ENCODE data around the gene UBE2R2.

The UBE2R2 gene

DNA sequence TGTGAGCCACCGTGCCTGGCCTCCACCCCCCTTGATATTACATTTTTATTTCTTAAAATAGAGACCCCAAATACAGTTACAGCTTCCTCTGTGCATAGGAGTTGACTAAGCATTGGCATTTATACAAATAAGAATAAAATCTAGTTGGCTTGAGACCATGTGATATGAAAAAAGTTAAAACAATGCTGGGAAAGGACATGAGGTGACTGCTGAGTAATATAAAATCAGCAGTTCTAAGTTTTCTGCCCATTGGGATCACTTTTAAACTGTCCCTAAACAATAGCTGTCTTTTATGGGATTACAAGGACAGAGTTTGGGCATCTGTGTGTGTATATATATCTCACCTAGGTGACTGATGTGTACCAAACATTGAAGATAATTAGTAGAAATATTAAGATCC is 96.6 kb downstream of the UBE2R2 start:
- no peak overlapping the region for H3K4me3 ChIP-seq (ENCODE audit: low read depth, low read length)
- in situ Hi-C loops (cut with HindIII; ENCODE audit: low sequenced_read_pairs), result no loop called here
- TF ChIP-seq, protein P1, sequence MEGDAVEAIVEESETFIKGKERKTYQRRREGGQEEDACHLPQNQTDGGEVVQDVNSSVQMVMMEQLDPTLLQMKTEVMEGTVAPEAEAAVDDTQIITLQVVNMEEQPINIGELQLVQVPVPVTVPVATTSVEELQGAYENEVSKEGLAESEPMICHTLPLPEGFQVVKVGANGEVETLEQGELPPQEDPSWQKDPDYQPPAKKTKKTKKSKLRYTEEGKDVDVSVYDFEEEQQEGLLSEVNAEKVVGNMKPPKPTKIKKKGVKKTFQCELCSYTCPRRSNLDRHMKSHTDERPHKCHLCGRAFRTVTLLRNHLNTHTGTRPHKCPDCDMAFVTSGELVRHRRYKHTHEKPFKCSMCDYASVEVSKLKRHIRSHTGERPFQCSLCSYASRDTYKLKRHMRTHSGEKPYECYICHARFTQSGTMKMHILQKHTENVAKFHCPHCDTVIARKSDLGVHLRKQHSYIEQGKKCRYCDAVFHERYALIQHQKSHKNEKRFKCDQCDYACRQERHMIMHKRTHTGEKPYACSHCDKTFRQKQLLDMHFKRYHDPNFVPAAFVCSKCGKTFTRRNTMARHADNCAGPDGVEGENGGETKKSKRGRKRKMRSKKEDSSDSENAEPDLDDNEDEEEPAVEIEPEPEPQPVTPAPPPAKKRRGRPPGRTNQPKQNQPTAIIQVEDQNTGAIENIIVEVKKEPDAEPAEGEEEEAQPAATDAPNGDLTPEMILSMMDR (IDR thresholded peaks at IDR 0.05; ENCODE audit: low read depth, low read length), result no peak
- no peak for DNase-seq (ENCODE audit: low read depth, low spot score)

DNA sequence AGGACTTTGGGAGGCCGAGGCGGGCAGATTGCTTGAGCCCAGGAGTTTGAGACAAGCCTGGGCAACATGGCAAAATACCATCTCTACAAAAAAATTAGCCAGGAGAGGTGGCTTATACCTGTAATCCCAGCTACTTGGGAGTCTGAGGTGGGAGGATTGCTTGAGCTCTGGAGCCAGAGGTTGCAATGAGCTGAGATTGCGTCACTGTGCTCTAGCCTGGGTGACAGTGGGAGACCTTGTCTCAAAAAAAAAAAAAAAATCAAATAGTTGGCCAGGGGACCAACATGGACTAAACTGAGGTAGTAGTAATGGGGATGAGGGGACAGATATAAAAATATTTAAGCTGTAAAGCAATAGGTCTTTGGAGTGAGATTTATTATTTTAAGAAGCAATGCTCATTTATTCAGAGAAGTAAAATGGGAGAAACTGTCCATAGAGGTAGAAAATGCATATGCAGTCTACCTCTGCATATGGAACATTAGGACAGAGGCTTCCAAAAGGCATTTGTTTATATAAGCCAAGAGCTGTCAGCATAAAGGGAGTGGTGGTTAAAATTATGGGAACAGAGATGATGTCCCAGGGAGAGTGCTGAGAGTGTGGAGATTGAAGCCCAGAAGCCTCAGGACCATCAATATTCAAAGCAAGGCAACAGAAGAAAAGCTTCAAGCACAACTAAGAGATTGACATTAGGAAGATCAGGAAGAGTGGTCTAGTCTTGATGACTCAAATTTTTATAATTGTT is 98.1 kb downstream of the UBE2R2 start:
- in situ Hi-C loops (cut with HindIII; ENCODE audit: low sequenced_read_pairs), result no loop called here
- no peak for DNase-seq (ENCODE audit: low read depth, low spot score)
- TF ChIP-seq, protein P1 (IDR thresholded peaks at IDR 0.05; ENCODE audit: low read depth, low read length), result no peak
- H3K4me3 ChIP-seq (ENCODE audit: low read depth, low read length), result no peak overlapping the region

- TF ChIP-seq, protein P1 (IDR thresholded peaks at IDR 0.05; ENCODE audit: low read depth, low read length), result no peak
- no peak overlapping the region for H3K4me3 ChIP-seq (ENCODE audit: low read depth, low read length)
- in situ Hi-C loops (cut with HindIII; ENCODE audit: low sequenced_read_pairs), result no loop called here
- no peak for DNase-seq (ENCODE audit: low read depth, low spot score)
Measured at GRCh38 chr9:33917036-33917435, 100.1 kb downstream of the UBE2R2 start.

- TF ChIP-seq, protein P1 (IDR thresholded peaks at IDR 0.05; ENCODE audit: low read depth, low read length), result no peak
- H3K4me3 ChIP-seq (ENCODE audit: low read depth, low read length), result no peak overlapping the region
- DNase-seq (ENCODE audit: low read depth, low spot score), result no peak
- in situ Hi-C loops (cut with HindIII; ENCODE audit: low sequenced_read_pairs), result no loop called here
Measured at GRCh38 chr9:33919276-33919897, 102.4 kb downstream of the UBE2R2 start.

DNA sequence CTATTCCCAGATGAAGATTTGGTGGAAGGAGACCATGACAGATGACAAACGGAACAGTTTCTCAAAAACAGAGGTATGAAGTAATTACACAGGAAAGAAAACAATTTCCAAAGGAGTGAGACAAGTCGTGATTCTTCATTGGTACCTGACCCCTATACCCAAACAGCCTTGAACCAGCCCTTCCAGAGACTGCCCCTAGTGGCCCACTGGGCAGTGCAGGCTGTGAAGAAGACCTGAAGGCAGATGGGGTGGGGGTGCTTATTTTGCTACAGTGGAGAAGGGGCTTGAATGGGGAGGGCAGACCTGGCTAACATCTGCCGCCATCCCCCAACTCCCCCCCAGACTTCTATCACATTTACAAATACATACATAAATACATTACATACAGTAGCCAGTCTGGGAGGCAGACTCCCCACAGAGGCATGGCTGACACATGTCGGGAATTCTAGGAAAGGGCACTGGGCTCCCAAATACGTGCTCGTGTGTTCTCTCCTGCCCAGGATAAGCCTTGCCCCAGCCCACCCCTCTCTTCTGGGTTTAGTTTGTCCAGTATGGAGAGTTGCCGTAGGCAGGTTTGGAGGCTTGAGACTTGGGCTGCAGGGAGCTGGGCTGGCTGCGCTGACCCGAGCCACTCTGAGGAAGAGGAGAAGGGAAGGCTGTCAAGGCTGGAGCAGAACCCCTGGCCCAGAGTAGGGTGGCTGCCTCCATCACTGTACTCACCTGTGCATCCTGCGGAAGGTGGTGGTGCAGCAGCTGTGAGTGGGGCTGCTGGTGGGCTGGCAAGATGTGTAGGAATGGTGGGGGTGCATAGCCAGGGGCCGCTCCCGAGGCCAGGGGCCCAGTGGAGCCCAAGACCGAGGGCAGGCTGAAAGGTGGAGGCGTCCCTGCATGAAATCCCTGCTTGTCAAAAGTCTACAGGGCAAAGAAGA is 105.3 kb downstream of the UBE2R2 start:
- peak; percentile 22 for DNase-seq (ENCODE audit: low read depth, low spot score)
- H3K4me3 ChIP-seq (ENCODE audit: low read depth, low read length), result no peak overlapping the region
- in situ Hi-C loops (cut with HindIII; ENCODE audit: low sequenced_read_pairs), result no loop called here
- TF ChIP-seq, protein P1 (IDR thresholded peaks at IDR 0.05; ENCODE audit: low read depth, low read length), result peak; percentile 86

DNA sequence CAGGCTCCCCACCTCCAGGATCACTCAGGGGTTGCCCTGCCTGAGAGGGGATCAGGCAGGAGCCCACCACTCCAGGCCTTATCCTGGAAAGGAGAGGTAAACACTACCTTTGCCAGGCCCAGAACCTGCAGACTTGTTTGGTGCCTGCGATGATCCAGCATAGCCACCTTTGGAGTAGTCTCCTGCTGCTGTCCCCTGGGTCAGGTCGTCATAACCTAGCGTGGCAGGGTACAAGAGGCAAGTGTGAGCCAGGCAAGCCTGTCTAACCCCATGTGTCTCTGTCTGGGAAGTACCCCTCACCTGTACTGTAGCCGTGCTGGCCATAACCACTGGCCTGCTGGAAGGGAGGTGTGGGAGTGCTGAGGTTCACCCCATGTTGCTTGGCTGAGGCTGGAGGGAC is 106.1 kb downstream of the UBE2R2 start:
- TF ChIP-seq, protein P1 (IDR thresholded peaks at IDR 0.05; ENCODE audit: low read depth, low read length), result no peak
- no peak overlapping the region for H3K4me3 ChIP-seq (ENCODE audit: low read depth, low read length)
- in situ Hi-C loops (cut with HindIII; ENCODE audit: low sequenced_read_pairs), result no loop called here
- no peak for DNase-seq (ENCODE audit: low read depth, low spot score)
